Liver (tissue), 3 donors: ENCODE measurements around the gene CLDN1.

ENCODE experiments used
- CTCF ChIP-seq: fragments of 150-350 bp; IDR thresholded peaks from 2 replicates; pipeline ENCODE4 v1.5.1; 2017; ENCODE audit warnings: improper control_type of control experiment, low read depth, low read length; ENCODE audit not compliant: missing input control
- GABPA ChIP-seq, 2 donors: IDR thresholded peaks in 1 of 2; conservative IDR thresholded peaks in 1 of 2; 2 replicates each; pipeline ENCODE4 v1.6.1; 2016; ENCODE audit warnings: antibody characterized with exemption in 2 of 2, mild to moderate bottlenecking in 1 of 2, moderate library complexity in 1 of 2
- HNF4A ChIP-seq, 2 donors: conservative IDR thresholded peaks; 2 replicates each; pipeline ENCODE4 v1.6.1; 2016; ENCODE audit warnings: antibody characterized with exemption in 2 of 2, mild to moderate bottlenecking in 2 of 2
- RAD21 ChIP-seq, 2 donors: IDR thresholded peaks; 2 replicates each; pipeline ENCODE4 v1.6.1; 2016; ENCODE audit warnings: antibody characterized with exemption in 2 of 2, mild to moderate bottlenecking in 2 of 2
- REST ChIP-seq: IDR thresholded peaks from 2 replicates; pipeline ENCODE4 v1.6.1; 2016; ENCODE audit warnings: antibody characterized with exemption, mild to moderate bottlenecking
- TAF1 ChIP-seq: conservative IDR thresholded peaks from 2 replicates; pipeline ENCODE4 v1.6.1; 2016; ENCODE audit warnings: antibody characterized with exemption, mild to moderate bottlenecking
- YY1 ChIP-seq: IDR thresholded peaks from 2 replicates; pipeline ENCODE4 v1.6.1; 2016; ENCODE audit warnings: antibody characterized with exemption, mild to moderate bottlenecking
- TF ChIP-seq, protein P1 (sequence below): IDR thresholded peaks from 2 replicates; pipeline ENCODE4 v1.6.1; 2016; ENCODE audit warnings: antibody characterized with exemption
- TF ChIP-seq, protein P2 (sequence below): IDR thresholded peaks from 2 replicates; pipeline ENCODE4 v1.6.1; 2016; ENCODE audit warnings: antibody characterized with exemption
- donor health status: healthy.
- donor health status: healthy.

GRCh38 chr3:190260301-190260700, 61.9 kb downstream of the CLDN1 start:
- TF ChIP-seq RAD21 (IDR thresholded peaks at IDR 0.05) (no peak), REST (no peak), YY1 (no peak), CTCF (no peak), GABPA (IDR thresholded peaks at IDR 0.05 in 1 of 2, conservative IDR thresholded peaks at IDR 0.05 in 1 of 2) (no peak), HNF4A (conservative IDR thresholded peaks at IDR 0.05) (no peak), TAF1 (no peak)
- TF ChIP-seq, protein P1, sequence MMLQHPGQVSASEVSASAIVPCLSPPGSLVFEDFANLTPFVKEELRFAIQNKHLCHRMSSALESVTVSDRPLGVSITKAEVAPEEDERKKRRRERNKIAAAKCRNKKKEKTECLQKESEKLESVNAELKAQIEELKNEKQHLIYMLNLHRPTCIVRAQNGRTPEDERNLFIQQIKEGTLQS, result no peak
- TF ChIP-seq, protein P2, sequence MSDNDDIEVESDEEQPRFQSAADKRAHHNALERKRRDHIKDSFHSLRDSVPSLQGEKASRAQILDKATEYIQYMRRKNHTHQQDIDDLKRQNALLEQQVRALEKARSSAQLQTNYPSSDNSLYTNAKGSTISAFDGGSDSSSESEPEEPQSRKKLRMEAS, result no peak
